NB4 (cell line): ENCODE results near the gene RFXANK.
"Not testable (repeated sequence)": the region's sequence is repeated elsewhere in the genome, so short reads cannot be mapped to it uniquely, and the experiment has no call there.

Experiments used
- DNase-seq: peaks from one replicate; pipeline ENCODE4 v3.0.0; 2010; ENCODE audit warnings: low read depth
- H3K4me3 ChIP-seq: one replicate; pipeline ENCODE4 v1.5.1; 2011; ENCODE audit warnings: mild to moderate bottlenecking, low read depth, low read length, moderate library complexity
- CTCF ChIP-seq: IDR thresholded peaks from one replicate; pipeline ENCODE4 v1.5.1; 2012; ENCODE audit warnings: low read depth, low read length
- MAX ChIP-seq: IDR thresholded peaks from 2 replicates; pipeline ENCODE4 v1.6.1; 2011; ENCODE audit warnings: low read depth, low read length
- MYC ChIP-seq: IDR thresholded peaks from 2 replicates; pipeline ENCODE4 v1.6.1; 2011; ENCODE audit warnings: low read depth, low read length
- POLR2A ChIP-seq: IDR thresholded peaks from 2 replicates; pipeline ENCODE4 v1.6.1; 2011; ENCODE audit warnings: mild to moderate bottlenecking; ENCODE audit not compliant: insufficient read length; ENCODE audit errors: extremely low read depth

Gene RFXANK

GRCh38 chr19:19146865-19147264 is 45.2 kb upstream of the RFXANK start:
- DNase-seq, result no peak
- TF ChIP-seq CTCF, result no peak
- no peak for TF ChIP-seq POLR2A
- TF ChIP-seq MAX, result no peak
- no peak for TF ChIP-seq MYC
- no peak overlapping the region for H3K4me3 ChIP-seq

- DNase-seq, result no peak
- TF ChIP-seq CTCF (no peak), POLR2A (no peak), MAX (no peak), MYC (no peak)
- no peak overlapping the region for H3K4me3 ChIP-seq
Measured at GRCh38 chr19:19147344-19147743, 44.7 kb upstream of the RFXANK start.

GRCh38 chr19:19148504-19148903 is 43.6 kb upstream of the RFXANK start:
- not testable (repeated sequence) for H3K4me3 ChIP-seq, DNase-seq

- DNase-seq, result no peak
- no peak overlapping the region for H3K4me3 ChIP-seq
- no peak for TF ChIP-seq POLR2A
- TF ChIP-seq MYC, result no peak
- TF ChIP-seq CTCF, result no peak
- no peak for TF ChIP-seq MAX
Measured at GRCh38 chr19:19149435-19149834, 42.6 kb upstream of the RFXANK start.

GRCh38 chr19:19151418-19151817 is 40.6 kb upstream of the RFXANK start:
- no peak for DNase-seq
- no peak overlapping the region for H3K4me3 ChIP-seq
- TF ChIP-seq MYC, result no peak

- H3K4me3 ChIP-seq, result no peak overlapping the region
- no peak for DNase-seq
- TF ChIP-seq MYC (no peak), MAX (no peak), CTCF (no peak), POLR2A (no peak)
Measured at GRCh38 chr19:19152668-19153384, 39.2 kb upstream of the RFXANK start.

GRCh38 chr19:19154768-19155494 is 37.1 kb upstream of the RFXANK start:
- no peak for DNase-seq
- H3K4me3 ChIP-seq, result no peak overlapping the region
- TF ChIP-seq MAX, result no peak
- no peak for TF ChIP-seq POLR2A
- TF ChIP-seq CTCF, result no peak
- no peak for TF ChIP-seq MYC
